GM19025 (cell line): ENCODE measurements around the gene FOLR2.
"Not testable (repeated sequence)": the region's sequence is repeated elsewhere in the genome, so short reads cannot be mapped to it uniquely, and the experiment has no call there.

Experiments used
- ATAC-seq: cut with Tn5 transposase; IDR thresholded peaks from one replicate; pipeline ENCODE4 v1.9.1; 2021; ENCODE audit warnings: mild to moderate bottlenecking, low read depth, moderate library complexity; ENCODE audit not compliant: unreplicated experiment

The FOLR2 gene

GRCh38 chr11:72265951-72266350 lies 49.4 kb downstream of the FOLR2 start:
- no peak for ATAC-seq

- not testable (repeated sequence) for ATAC-seq
These were observed 50.4 kb downstream of the FOLR2 start for GRCh38 chr11:72266960-72267359.

DNA sequence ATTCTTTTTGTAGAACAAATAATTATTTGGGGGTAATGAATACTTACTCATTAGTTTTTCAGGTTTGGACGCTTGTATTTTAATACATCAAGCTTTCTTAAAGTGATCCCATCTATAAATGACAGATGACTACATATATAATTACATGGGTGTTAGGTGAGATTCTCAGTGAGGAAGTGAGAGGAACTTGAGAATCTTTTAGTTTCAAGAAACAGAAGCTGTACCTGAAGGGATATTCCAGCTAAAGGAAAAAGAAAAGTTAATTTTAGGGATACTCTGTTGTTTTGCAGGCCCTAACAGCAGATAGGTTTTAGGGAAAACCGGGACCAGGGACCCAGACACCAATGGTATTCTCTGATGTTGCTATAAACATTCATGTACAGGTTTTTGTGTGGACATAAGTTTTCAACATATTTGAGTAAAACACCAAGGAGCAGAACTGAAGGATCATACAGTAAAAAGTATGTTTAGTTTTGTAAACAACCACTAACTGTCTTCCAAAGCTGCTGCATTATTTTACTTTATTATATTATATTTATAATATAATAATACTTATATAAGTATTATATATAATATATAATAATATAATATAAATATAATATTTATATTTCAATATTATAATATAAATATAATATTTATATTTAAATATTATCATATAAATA lies 51.5 kb downstream of the FOLR2 start:
- no peak for ATAC-seq
